Embryonic facial prominence (tissue), 1 donor: Measurements from ENCODE around the gene TSPAN15.
"Not testable (repeated sequence)": the region's sequence is repeated elsewhere in the genome, so short reads cannot be mapped to it uniquely, and the experiment has no call there.

Source experiments
- DNase-seq: peaks from one replicate; pipeline ENCODE4 v3.0.0-alpha.2; 2016; ENCODE audit errors: extremely low spot score

The TSPAN15 gene

DNA sequence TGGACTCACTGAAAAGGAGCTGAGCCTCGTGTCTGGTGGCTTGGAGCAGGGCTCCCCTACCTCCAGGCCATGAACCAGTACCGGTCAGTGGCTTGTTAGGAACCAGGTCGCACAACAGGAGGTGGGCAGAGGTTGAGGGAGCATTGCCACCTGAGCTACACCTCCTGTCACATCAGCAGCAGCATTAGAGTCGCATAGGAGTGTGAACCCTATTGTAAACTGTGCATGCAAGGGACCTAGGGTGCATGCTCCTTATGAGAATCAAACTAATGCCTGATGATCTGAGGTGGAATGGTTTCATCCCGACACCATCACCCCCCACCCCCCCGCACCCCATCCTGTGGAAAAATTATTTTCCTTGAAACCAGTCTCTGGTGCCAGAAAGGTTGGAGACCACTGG, 50.4 kb downstream of the TSPAN15 start:
- no peak for DNase-seq

DNA sequence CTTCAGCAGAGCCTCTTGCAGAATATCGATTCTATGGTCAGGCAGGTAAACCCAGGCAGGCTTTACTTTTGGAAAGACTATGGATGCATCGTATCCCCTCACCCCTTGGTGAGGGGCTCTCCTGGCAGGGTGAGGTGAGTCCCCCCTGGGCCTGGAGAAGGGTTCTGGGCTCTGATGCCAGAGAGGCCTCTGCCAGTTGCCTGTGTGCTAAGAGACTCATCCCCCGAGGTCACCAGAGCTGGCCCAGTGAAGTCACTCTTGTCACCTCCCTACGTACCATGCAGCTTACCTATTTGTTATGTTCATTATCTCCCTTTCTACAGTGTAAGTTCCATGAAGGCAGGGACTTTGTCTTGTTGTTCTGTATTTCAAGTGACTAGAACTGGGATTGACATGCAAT, 51.3 kb downstream of the TSPAN15 start:
- no peak for DNase-seq

DNA sequence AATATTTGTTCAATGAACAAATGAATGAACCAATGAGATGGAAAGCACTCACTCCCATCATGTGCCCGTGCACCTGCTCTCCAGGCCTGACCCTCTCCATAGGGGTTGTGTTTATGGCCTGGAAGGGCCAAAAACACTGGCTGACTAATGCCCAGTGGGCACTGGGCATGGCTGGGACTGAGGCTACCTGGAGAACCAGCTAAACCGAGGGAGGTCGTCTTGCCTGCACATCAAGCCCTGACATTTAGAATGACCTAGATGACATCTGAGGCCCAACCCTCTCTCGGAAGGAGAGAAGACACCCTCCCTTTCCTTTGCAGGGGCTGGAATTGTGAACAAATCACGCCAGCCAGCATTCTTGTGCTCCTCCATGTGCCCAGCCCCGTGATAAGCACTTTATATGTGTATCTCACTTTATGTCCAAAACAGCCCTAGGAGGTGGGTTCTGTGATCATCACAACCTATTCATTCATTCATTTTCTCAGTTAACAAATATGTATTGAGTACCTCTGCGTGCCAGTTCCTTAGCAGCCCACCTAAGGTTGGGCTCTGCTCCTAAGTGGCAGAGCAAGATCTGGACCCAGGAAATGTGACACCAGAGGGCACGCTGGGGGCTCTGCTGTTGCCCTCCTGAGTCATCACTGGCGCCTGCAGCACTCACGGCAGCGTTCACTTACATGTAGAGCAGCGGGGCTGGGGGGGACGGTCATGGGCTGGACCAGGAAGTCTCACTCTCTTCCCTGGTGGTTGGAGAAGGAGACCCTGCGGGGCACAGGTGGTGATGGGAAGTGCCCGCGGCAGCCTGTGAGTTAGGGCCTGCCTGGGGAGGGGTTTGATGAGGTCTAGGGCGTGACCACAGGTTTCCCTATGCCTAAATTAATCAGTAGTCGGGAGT, 52.0 kb downstream of the TSPAN15 start:
- DNase-seq: no peak

DNA sequence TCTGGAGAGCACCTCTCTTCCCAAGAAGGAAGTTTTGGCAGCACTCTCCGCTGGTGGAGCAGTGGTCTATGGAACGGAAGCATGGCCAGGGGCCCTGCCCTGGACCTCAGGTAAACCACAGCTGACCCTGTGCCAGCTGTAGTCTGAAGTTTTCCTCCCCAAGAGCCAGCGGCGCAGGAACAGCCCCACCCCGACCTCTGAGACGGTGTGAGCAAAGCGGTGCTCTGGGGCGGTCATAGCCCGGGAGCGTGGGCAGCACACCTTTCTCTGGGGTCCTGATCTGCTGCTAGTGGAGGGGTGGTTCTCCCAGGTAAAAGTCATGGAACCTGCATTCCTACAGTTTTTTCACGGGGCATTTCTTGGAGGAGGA, 52.6 kb downstream of the TSPAN15 start:
- DNase-seq: no peak

DNA sequence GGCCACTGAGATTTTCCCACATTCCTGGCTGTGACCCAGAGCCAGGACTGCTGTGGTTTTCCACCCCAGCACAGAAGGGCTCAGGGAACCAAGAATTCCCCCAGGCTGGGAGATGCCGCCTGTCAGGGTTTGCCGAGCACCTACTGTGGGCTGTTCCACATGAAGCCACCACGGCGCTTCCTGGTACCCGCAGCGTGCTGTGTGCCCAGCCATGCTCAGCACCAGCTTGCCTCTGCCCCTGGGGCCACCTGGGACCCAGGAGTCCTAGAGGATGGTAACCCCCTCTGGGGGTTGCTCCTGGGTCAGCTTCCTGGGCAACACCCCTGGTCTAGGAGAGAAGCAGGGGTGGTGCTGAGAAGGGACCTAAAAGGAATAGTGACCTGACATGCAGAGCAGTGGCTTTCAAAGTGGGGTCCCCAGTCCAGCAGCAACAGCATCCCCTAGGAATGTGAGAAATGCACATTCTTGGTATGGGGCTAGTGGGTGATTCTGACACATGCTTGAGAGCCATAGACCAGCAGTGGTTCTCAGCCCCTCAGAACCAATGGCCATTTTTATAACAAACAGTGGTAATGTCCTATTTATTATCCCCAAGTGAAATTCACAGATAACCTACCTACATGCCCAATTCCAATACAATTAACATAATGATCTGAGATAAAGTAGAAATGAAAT, 53.4 kb downstream of the TSPAN15 start:
- no peak for DNase-seq

DNA sequence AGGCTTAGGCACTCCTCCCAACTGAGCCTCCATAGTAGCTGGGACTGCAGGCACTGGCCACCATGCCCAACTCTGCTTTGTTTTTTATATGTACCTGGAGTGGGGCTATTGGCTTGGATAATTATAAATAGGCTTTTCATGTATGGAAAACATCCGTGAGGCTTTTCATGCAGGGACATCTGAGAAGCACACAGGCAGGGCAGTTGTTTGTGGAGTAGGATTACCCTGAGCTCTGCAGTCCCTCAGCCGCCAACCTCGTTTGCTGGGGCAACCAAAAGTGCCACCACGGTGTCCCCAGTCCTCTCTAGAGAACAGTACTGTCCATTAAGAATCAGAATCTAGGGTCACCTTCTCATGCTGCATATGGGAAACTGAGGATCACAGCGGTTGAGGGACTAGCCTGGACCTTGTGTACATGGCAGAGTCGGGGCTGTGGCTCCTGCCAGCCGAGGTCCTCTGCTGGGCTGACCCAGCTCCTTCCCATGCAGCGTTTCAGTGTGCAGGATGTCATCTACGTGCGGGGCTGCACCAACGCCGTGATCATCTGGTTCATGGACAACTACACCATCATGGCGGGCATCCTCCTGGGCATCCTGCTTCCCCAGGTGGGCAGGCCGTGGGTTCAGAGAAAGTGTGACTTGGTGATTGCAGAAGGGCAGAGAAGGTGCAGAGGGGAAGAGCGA, 54.5 kb downstream of the TSPAN15 start:
- DNase-seq: no peak

DNA sequence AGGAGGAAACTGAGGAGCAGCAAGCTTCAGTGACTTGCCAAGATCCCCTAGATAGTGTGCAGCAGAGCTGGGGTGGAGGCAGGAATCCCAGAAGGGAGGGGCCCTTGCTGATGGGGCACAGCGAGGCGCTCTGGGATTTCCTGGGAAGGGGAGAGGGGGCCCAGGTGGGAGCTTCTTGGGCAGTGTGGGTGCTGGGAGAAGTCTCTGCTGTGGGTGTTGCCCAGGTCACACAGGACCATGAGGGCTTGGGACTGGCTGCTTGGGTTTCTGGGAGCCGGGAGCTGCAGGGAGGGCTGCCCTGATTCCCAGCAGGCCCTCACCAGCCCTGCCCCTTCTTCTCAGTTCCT, 55.2 kb downstream of the TSPAN15 start:
- DNase-seq: no peak

DNA sequence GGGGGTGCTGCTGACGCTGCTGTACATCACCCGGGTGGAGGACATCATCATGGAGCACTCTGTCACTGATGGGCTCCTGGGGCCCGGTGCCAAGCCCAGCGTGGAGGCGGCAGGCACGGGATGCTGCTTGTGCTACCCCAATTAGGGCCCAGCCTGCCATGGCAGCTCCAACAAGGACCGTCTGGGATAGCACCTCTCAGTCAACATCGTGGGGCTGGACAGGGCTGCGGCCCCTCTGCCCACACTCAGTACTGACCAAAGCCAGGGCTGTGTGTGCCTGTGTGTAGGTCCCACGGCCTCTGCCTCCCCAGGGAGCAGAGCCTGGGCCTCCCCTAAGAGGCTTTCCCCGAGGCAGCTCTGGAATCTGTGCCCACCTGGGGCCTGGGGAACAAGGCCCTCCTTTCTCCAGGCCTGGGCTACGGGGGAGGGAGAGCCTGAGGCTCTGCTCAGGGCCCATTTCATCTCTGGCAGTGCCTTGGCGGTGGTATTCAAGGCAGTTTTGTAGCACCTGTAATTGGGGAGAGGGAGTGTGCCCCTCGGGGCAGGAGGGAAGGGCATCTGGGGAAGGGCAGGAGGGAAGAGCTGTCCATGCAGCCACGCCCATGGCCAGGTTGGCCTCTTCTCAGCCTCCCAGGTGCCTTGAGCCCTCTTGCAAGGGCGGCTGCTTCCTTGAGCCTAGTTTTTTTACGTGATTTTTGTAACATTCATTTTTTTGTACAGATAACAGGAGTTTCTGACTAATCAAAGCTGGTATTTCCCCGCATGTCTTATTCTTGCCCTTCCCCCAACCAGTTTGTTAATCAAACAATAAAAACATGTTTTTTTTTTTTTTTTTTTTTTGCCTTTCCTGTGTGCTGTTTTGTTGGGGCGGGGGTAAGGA, 55.8 kb downstream of the TSPAN15 start:
- no peak for DNase-seq

DNA sequence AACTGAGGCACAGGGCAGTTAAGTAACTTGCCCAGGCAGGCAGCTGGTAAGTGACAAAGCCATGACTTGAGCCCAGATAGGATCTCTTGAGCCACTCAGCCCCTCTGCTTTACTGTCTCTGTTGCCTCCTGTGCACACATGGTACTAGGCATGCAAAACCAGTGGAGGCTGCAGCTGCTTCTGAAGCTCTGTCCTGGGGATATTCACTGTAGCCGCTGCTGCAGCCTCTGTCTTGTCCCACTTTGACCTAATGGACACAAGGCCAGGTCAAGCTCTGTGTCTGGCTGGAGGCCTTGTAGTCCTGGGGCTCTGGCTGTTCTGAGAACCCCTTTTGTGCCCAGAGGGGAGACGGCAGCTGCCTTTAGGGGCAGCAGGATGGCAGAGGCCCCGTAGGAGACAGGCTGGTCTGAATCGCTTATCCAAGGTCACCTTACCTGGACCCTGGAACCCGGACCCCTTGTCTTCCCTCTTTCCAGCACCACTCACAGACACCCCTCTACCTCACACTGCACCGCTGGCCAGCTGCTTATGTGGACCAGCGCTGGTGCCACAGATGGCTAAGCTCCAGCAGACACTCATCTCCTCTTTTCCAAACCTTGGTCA, 57.6 kb downstream of the TSPAN15 start:
- no peak for DNase-seq

DNA sequence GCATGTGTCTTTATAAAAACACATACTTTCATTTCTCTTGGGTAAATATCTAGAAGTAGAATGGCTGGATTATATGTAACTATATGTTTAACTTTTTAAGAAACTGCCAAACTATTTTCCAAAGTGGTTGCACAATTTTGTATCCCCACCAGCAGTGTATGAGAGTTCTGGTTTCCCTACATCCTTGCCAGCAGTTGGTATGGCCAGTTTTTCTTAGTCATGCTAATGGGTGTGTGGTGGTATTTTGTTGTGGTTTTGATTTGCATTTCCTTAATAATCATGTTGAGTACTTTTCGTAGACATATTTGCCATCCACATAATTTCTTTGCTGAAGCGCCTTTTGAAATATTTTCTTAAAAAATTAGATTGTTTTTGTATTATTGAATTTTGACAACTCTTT, 61.6 kb downstream of the TSPAN15 start:
- no peak for DNase-seq

DNA sequence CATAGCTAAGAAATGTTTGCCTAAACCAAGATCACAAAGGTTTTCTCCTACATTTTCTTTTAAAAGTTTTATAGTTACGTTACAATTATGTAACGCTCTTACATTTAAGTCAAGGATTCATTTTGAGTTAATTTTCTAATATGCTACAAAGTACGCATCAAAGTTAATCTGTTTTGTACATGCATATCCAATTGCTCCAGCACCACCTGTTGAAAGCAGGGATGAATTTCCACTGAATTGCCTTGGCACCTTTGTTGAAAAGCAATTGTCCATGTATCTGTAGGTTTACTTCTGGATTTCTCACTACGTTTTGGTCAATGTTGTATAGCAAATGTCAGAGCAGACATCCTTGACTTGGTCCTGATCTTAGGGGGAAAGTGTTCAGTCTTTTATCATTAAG, 62.4 kb downstream of the TSPAN15 start:
- DNase-seq: no peak

DNA sequence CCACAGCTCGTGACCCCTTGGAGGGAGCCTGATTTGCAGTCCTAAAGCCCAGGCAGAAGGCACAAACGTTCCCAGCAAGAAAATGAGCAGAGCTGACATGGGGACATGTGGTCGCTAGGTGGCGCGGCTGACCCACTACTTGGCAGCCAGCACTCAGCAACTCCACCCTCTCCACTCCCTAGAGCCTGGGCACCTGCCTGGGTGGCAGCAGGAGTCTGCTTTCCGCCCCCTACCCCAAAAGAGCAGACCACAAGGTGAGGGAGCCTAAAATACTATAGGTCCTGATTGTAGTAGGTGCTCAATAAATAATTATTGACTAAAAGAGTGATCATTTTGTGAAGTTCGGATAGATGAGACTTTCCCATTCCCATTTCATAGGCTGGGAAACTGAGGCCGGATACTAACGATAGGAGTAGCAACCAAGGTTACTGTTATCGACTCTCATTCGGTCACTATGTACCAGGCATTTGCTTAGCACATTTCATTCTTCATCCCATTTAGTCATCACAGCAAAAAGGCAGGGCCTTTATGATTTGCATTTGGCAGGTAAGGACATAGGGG, 64.5 kb downstream of the TSPAN15 start:
- DNase-seq: no peak

DNA sequence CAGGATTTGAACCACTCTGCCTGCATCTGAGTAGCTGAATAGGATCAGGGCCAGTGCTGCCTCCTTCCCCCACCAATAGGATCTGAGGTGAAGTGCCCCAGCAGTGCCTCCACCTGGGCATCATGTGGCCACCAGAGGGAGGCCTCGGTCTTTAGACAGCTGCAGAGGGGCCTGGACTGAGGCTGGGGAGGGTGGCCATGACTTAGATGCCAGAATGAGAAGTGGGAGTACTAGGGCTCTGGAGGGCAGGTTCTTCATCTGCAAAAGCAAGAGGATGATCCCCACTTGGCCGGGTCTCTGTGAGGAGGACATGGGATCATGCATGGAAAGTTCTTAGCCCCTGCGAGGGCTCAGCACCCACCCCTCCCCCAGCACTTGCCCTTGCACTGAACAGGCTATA, 65.1 kb downstream of the TSPAN15 start:
- DNase-seq: no peak

DNA sequence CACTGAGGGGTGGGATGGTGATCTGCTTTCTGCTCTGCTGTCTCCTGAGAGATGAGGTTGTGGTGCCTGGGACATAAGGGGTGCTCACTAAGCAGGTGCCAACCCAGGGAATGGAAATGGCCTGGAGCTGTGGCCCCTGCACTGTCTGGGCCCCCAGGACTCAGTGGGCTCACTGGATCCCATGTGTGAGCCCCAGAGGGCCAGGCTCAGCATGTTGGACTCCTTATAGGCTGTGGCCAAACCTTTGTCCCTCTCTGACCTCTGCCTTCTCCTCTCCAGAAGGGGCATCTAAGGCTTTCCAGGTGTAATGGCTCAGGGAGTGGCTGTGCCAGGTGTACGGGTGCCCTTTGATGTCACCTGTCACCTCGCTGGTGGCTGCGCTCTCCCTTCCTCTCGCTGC, 65.5 kb downstream of the TSPAN15 start:
- no peak for DNase-seq

DNA sequence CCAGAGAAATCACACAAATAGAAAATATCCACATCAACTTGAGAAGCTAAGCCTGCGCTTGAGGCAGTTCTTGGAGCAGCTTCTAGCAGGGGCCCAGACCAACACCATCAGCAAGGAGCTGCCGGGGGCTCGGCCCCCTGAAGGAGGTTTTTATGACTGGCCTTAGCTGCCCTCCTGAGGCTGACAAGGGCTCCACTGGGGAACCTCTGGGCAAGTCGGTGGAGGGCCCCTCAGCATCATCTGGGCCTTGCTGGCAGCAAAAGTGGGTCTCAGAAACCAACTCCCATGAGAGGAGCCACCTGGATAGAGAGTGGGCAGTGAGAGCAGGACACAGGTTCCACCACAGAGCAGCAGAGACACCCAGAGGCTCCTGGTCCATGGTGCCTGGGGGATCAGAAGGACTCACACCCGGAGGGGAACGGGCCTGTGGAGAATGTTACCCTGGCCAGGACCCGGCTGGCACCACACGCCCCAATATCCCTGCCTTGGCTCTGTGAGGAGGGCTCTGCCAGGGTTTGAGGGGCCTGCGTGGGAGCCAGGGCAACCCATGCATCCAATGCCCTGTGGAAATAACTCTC, 66.1 kb downstream of the TSPAN15 start:
- no peak for DNase-seq

DNA sequence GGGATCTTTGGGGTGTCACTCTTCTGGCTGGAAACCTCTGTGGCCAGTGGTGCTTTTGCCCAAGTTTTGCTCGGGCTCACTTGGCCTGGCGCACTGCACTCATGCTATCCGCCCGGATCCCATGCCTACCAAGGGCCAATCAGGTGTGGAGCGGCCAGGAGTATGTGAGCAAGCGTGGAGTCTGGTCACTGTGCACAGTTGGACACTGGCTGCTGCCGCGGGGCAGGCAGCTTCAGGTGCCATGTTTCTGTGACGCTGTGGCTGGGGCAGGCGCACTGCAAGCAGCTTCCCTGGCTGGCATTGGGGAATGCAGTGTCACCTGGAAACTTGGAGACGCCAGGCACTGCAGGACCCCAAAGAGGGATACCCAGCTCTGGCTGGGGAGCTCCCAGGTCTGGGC, 76.7 kb downstream of the TSPAN15 start:
- DNase-seq: no peak

DNA sequence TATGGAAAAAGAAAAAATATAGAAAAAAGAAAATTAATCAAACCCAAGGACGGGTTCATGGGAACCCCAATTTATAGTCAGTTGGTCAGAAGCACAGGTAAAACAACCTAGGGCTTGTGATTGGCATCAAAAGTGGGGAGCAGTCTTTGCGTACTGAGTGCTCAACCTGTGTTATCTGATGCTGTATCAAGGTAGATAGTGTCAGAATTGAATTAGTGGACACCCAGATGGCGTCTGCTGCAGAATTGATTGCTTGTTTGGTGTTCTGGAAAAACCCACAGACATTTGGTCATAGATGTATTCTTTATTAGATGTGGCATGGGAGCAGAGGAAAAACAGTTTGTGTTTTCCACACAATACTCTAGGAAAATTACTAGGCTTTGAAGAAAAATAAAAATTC, 82.4 kb downstream of the TSPAN15 start:
- no peak for DNase-seq

DNA sequence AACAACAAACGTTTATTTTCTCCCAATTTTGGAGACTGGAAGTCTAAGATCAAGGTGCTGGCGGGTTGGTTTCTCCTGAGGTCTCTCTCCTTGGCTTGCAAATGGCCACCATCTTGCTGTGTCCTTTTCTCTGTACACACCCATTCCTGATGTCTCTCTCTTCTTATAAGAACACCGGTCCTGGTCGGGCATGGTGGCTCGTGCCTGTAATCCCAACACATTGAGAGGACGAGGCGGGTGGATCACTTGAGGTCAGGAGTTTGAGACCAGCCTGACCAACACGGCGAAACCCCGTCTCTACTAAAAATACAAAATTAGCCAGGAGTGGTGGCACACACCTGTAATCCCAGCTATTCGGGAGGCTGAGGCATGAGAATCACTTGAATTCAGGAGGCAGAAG, 85.3 kb downstream of the TSPAN15 start:
- DNase-seq: not testable (repeated sequence)

DNA sequence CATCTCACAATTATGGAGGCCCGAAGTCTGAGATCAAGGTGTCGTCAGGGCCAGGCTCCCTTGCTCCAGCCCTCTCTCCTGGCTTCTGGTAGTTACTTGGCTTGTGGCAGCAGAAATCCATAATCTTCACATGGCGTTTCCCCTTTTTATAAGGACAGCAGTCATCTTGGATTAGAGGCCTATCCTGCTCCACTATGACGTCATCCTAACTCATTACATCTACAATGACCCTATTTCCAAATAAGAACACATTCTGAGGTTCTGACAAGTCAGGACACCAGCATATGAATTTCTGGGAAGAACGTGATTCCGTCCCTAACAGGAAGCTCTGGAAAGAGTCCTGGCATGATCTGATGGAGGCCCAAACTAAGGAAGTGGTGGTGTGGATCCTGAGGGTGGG, 86.2 kb downstream of the TSPAN15 start:
- DNase-seq: no peak

DNA sequence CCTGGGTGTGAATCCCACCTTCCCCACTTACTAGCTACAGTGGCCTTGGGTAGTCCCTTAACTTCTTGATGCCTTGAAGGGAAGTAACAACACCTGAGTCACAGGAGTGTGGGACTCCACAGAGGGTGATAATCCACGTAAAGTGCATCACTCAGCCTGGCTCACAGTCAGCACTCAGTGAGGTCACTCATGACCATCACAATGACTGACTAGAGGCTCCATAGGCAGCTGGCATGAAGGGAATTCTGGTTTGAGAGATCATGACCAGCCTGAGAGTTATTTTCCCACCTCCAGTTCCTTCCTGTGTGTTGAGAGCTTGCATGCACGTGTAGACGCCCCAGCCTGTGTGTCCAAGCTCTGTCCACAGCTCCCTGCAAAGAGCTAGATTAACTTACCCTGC, 87.2 kb downstream of the TSPAN15 start:
- no peak for DNase-seq

DNA sequence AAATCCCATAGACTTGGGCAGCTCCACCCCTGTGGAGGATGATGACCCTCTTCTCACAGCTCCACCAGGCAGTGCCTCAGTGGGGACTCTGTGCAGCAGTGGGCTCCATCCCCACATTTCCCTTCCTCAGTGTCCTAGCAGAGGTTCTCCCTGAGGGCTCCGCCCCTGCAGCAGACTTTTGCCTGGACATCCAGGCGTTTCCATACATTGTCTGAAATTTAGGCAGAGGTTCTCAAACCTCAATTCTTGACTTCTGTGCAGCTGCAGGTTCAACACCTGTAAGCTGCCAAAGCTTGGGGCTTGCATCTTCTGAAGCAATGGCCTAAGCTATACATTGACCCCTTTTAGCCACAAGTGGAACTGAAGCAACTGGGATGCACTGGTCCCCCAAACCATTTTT, 90.2 kb downstream of the TSPAN15 start:
- no peak for DNase-seq
